ENCODE measurements around the gene RPS26. TPM values are rescaled to one million over a fixed set of nuclear protein-coding genes. Genes with fewer than 3 reads are reported as not detected.

Gene RPS26
- polyA plus RNA-seq, 1 donor, result 69.7 TPM

DNA sequence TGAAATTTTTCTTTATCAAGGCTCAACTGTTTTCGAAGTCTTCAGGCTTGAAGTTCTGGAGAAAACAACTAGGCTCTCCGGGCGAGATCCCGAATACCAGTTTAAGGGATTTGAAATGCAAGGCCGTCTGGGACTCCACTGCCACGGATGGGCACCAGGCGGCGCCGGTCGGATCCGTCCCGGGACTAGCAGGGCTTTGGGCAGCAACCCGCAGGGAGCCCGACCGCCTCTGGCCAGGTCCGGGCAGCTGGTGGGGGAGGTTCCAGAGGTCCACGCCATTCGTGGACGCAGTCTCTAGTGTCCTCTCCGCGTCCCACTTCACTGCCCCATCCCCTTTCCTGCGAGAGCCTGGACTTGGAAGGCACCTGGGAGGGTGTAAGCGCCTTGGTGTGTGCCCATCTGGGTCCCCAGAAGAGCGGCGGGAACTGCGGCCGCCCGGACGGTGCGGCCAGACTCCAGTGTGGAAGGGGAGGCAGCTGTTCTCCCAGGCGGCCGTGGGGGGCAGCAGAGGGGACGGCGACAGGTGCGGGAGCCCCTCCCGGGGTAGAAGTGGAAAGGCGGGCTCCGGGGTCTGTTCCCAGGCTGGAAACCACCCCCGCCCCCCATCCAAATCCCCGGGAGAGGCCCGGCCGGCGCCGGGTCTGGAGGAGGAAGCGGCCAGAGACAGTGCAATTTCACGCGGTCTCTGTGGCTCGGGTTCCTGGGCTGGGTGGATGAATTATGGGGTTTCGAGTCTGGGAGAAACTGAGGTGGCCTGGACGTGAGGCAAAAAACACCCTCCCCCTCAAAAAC, 37.4 kb downstream of the RPS26 start:
- DNase-seq (ENCODE audit: low read depth), result no peak

DNA sequence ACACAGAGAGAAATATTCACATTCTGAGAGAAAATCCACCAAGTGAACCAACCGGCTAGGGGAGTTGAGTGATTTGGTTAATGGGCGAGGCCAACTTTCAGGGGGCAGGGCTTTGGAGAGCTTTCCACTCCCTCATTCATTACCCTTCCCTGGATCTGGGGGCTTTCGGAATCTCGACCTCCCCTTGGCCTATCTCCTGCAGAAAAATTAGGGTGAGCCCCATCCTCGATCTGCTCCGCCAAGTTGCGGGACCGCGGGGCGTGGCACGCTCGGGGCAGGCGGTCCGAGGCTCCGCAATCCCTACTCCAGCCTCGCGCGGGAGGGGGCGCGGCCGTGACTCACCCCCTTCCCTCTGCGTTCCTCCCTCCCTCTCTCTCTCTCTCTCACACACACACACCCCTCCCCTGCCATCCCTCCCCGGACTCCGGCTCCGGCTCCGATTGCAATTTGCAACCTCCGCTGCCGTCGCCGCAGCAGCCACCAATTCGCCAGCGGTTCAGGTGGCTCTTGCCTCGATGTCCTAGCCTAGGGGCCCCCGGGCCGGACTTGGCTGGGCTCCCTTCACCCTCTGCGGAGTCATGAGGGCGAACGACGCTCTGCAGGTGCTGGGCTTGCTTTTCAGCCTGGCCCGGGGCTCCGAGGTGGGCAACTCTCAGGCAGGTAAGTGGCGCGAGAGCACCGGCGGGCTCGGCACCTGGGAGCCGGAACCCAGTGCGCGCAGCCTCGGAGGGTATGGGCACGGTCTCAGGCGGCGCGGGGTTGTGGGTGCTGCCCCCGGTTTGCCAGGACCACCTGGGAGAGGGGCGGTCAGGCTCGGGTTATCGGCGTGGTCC, 38.2 kb downstream of the RPS26 start, which contains the start of gene ERBB3:
TSS of gene ERBB3 (plus strand) at position 443 of the 833 bp plus-strand sequence. CDS start at position 579, 136 bp downstream.
- no peak for DNase-seq (ENCODE audit: low read depth)

DNA sequence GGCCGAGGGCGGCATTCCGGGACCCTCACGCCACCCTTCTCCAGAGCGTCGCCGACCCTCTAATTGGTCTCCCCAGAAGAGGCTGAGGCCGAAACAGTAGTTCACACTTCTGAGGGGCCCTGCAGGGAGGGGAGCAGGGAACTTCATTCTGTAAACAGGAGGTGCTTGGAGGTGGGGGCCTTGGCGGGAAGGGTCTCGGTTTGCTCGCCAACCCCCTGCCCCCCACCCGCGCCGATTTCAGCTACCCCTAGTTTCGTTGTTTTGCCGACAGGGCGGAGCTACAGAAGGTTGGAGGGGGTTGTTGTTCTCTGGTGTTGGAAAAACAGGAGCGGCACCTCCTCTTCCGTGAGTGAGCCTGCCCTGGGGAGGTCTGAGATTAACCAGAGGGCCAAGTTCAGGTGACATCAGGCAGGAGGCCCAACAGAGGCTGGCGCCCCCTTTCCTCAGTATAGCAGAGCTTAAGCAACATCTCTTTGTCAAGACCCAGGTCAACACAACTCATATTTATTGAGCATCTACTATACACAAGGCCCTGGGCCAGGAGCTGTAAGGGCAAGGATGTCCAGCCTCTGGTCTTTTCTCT, 38.9 kb downstream of the RPS26 start:
- DNase-seq (ENCODE audit: low read depth), result no peak

DNA sequence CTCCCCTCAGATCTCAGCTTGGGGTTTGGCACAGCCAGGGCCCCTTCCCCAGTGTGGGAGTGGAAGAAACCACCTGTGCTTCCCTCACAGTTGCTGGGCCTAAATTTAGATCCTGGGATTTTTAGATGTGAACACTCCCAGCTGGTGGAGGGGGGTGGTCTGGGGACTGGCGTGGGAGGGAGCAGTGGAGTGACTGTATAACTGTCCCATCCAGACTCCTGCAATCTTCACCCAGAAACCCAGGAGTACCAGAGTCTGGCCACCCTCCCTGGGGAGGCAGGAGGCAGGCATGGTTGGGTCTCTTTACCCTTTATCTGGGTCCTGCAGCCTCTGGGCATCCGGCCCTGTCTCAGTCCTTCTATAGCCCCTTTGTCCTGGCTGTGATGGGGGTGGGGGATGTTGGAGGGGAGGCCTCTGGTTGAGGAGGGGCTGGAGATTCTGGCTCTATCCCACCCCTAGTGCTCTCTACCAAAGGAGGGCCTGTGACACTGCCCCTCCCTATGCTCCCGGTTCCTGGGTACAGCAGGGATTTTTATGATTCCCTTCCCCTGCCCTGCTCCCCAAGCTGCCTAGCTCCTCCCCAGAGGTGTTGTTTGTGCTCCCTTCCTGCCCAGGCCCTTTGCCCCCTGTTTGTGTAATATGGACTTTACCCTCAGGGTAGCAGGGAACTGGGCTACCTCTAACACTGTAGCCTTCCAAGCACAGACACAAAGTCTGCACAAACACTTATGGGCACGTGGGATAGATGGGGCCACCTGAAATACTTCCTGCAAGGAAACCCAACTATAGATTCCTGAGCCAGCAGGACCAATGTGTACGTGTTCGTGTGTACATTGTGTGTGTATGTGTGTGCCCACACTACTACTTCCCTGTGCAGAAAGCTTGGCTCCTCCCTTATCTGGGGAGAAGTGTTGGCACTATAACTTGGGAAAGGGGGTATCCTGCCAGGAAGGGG, 40.0 kb downstream of the RPS26 start:
- DNase-seq (ENCODE audit: low read depth), result no peak

DNA sequence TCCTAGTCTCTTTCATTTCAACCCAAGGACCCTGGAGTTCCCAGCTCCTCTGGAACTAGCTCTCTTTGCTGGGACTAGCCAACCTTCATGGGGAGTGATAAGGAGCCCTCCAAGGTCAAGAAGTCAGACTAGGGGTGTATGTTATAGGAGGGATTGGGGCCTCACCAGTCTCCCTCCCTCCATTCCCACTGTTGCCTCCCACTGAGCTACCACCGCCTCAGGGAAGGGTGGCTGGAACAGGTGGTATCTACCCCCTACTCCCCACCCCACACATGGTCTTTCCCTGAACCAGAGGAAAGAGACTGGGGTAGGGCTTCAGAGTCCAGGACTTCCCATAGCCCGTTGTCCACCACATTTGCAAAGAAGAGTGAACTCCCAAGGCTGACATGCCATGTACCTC, 40.7 kb downstream of the RPS26 start:
- no peak for DNase-seq (ENCODE audit: low read depth)

DNA sequence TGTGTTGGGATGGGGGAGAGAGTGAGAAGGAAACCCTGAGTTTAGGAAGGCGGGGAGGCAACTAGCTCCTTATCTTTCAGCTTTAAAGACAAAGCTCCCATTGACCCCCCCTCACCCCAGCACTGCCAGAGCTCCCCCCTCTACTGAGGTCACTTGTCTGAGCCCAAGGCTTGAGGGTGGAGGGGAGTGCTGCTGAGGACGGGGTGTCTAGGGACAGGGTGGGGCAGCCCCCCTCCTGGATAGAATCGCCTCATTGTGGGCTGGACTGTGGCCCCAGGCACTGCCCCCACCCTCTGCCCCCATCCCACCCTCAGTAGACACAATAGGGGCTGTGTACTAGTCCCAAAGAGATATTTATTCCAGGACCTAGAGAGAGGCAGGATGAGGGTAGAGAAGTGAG, 41.2 kb downstream of the RPS26 start:
- no peak for DNase-seq (ENCODE audit: low read depth)

DNA sequence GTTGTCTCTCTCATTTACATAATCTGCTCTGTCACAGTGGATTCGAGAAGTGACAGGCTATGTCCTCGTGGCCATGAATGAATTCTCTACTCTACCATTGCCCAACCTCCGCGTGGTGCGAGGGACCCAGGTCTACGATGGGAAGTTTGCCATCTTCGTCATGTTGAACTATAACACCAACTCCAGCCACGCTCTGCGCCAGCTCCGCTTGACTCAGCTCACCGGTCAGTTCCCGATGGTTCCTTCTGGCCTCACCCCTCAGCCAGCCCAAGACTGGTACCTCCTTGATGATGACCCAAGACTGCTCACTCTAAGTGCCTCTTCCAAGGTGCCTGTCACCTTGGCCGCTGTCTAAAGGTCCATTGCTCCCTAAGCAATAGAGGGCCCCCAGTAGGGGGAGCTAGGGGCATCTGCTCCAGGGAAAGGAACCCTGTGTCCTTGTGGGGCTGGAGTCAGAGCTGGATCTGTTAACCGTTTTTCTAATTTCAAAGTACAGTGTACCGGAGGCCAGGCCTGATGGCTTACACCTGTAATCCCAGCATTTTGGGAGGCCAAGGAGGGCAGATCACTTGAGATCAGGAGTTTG, 43.3 kb downstream of the RPS26 start:
- DNase-seq (ENCODE audit: low read depth), result no peak

DNA sequence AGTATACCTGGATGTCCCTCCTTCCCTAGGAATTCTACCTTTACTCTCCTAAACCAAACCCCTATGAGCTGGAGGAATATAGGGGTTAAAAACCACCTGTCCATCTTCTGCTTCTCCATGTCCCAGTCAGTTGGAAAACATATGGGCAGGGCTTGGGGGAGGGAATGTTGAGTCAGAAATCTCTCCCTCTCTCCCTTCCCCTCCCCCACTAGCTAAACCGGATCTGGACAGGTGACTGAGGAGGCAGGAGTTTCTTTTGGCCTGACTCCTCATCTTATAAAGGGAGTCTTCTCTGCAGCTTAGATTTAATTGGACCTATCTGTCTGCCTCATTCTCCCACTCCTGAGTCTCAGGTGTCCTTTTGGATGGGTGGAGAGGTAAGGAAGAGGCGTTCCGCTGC, 44.4 kb downstream of the RPS26 start:
- DNase-seq (ENCODE audit: low read depth), result no peak

DNA sequence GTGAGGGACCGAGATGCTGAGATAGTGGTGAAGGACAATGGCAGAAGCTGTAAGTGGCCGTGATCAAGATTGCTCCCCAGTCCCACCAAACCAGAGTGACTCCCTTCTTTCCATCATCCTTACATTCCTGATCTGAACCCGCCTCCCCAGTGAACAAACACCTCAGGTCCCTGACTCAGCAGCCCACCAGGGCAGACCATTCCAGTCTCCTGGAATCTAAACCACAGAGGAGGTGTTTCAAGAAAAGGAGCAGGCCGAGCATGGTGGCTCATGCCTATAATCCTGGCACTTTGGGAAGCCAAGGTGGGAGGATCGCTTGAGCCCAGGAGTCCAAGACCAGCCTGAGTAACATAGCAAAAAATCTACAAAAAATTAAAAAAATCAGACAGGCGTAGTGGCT, 44.9 kb downstream of the RPS26 start:
- no peak for DNase-seq (ENCODE audit: low read depth)

DNA sequence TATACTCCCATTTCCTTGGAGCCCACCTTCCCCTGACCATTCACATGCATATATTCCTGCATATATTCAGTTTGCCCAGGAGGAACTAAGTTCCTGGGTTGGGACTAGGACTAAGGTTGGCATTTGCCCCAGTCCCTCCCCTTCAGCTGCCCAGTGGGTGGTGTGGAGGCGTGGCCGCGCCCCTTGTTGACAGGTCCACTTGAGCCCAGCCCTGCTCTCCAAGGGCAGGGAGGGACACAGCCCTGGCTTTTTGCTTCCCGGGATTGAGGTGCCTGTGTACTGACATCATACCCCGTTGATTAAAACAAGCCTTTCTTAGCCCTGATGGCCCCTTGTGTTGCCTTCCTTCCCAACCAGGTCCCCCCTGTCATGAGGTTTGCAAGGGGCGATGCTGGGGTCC, 45.5 kb downstream of the RPS26 start:
- no peak for DNase-seq (ENCODE audit: low read depth)

Other genes starting within 250 kb of the RPS26 start
- 68.8 TPM for gene SARNP, start 224.2 kb upstream of the RPS26 start, polyA plus RNA-seq (ENCODE audit: insufficient read length)
- gene ORMDL2, start 223.9 kb upstream of the RPS26 start, polyA plus RNA-seq (ENCODE audit: insufficient read length), result 15.9 TPM
- 20.6 TPM for gene DNAJC14, start 212.3 kb upstream of the RPS26 start, polyA plus RNA-seq (ENCODE audit: insufficient read length)
- gene MMP19, start 199.0 kb upstream of the RPS26 start, polyA plus RNA-seq (ENCODE audit: insufficient read length), result 2.7 TPM
- gene PYM1, start 114.0 kb upstream of the RPS26 start, polyA plus RNA-seq (ENCODE audit: insufficient read length), result 17.9 TPM
- gene DGKA, start 110.8 kb upstream of the RPS26 start, polyA plus RNA-seq (ENCODE audit: insufficient read length), result 15.0 TPM
- 1.1 TPM for gene PMEL, start 75.9 kb upstream of the RPS26 start, polyA plus RNA-seq (ENCODE audit: insufficient read length)
- 23.4 TPM for gene CDK2, start 75.1 kb upstream of the RPS26 start, polyA plus RNA-seq (ENCODE audit: insufficient read length)
- 129 TPM for gene RAB5B, start 67.8 kb upstream of the RPS26 start, polyA plus RNA-seq (ENCODE audit: insufficient read length)
- 16.1 TPM for gene SUOX, start 44.6 kb upstream of the RPS26 start, polyA plus RNA-seq (ENCODE audit: insufficient read length)
- 9.4 TPM for gene IKZF4, start 20.9 kb upstream of the RPS26 start, polyA plus RNA-seq (ENCODE audit: insufficient read length)
- gene ERBB3, start 38.2 kb downstream of the RPS26 start, polyA plus RNA-seq (ENCODE audit: insufficient read length), result 187 TPM
- 111 TPM for gene PA2G4, start 62.6 kb downstream of the RPS26 start, polyA plus RNA-seq (ENCODE audit: insufficient read length)
- 5,976 TPM for gene RPL41, start 74.7 kb downstream of the RPS26 start, polyA plus RNA-seq (ENCODE audit: insufficient read length)
- 3.6 TPM for gene ZC3H10, start 76.3 kb downstream of the RPS26 start, polyA plus RNA-seq (ENCODE audit: insufficient read length)
- 71.4 TPM for gene ESYT1, start 86.3 kb downstream of the RPS26 start, polyA plus RNA-seq (ENCODE audit: insufficient read length)
- 905 TPM for gene MYL6B, start 110.7 kb downstream of the RPS26 start, polyA plus RNA-seq (ENCODE audit: insufficient read length)
- 1,230 TPM for gene MYL6, start 116.4 kb downstream of the RPS26 start, polyA plus RNA-seq (ENCODE audit: insufficient read length)
- 53.8 TPM for gene SMARCC2, start 147.6 kb downstream of the RPS26 start, polyA plus RNA-seq (ENCODE audit: insufficient read length)
- gene RNF41, start 180.0 kb downstream of the RPS26 start, polyA plus RNA-seq (ENCODE audit: insufficient read length), result 42.7 TPM
- gene NABP2, start 182.4 kb downstream of the RPS26 start, polyA plus RNA-seq (ENCODE audit: insufficient read length), result 16.8 TPM
- gene SLC39A5, start 188.1 kb downstream of the RPS26 start, polyA plus RNA-seq (ENCODE audit: insufficient read length), result 0.56 TPM
- 17.3 TPM for gene ANKRD52, start 216.5 kb downstream of the RPS26 start, polyA plus RNA-seq (ENCODE audit: insufficient read length)
- 28.6 TPM for gene COQ10A, start 225.0 kb downstream of the RPS26 start, polyA plus RNA-seq (ENCODE audit: insufficient read length)

Measured in forelimb muscle (tissue), 1 donor.